Measurements from ENCODE around the gene IDUA. TPM values are rescaled to one million over a fixed set of nuclear protein-coding genes. Genes with fewer than 3 reads are reported as not detected.

Gene IDUA
- total RNA-seq, 1 donor from 2014 or later, result 5.8 TPM

GRCh38 chr4:1039493-1040343 lies 52.9 kb downstream of the IDUA start:
- no peak overlapping the region for H3K4me3 ChIP-seq (ENCODE audit: low read depth, low read length)
- no peak for DNase-seq (ENCODE audit: low read depth)
- TF ChIP-seq CTCF (conservative IDR thresholded peaks at IDR 0.05; ENCODE audit: low read depth, low read length), result no peak

GRCh38 chr4:1040344-1041146 lies 53.7 kb downstream of the IDUA start:
- H3K4me3 ChIP-seq (ENCODE audit: low read depth, low read length), result no peak overlapping the region
- no peak for DNase-seq (ENCODE audit: low read depth)
- TF ChIP-seq CTCF (conservative IDR thresholded peaks at IDR 0.05; ENCODE audit: low read depth, low read length), result no peak

GRCh38 chr4:1041147-1041935 lies 54.5 kb downstream of the IDUA start:
- peak; percentile 20 for DNase-seq (ENCODE audit: low read depth)
- H3K4me3 ChIP-seq (ENCODE audit: low read depth, low read length), result peak overlapping the region; percentile 28
- TF ChIP-seq CTCF (conservative IDR thresholded peaks at IDR 0.05; ENCODE audit: low read depth, low read length), result no peak

- TF ChIP-seq CTCF (conservative IDR thresholded peaks at IDR 0.05; ENCODE audit: low read depth, low read length), result no peak
- H3K4me3 ChIP-seq (ENCODE audit: low read depth, low read length), result peak overlapping the region; percentile 28
- DNase-seq (ENCODE audit: low read depth), result no peak
Observed at GRCh38 chr4:1041936-1042330, 55.1 kb downstream of the IDUA start.

GRCh38 chr4:1042352-1043055 lies 55.7 kb downstream of the IDUA start:
- DNase-seq (ENCODE audit: low read depth), result no peak
- H3K4me3 ChIP-seq (ENCODE audit: low read depth, low read length), result no peak overlapping the region
- no peak for TF ChIP-seq CTCF (conservative IDR thresholded peaks at IDR 0.05; ENCODE audit: low read depth, low read length)

- TF ChIP-seq CTCF (conservative IDR thresholded peaks at IDR 0.05; ENCODE audit: low read depth, low read length), result no peak
- DNase-seq (ENCODE audit: low read depth), result no peak
- no peak overlapping the region for H3K4me3 ChIP-seq (ENCODE audit: low read depth, low read length)
Observed at GRCh38 chr4:1043162-1043561, 56.3 kb downstream of the IDUA start.
